ENCODE results near the gene CCNJL.

CCNJL gene

DNA sequence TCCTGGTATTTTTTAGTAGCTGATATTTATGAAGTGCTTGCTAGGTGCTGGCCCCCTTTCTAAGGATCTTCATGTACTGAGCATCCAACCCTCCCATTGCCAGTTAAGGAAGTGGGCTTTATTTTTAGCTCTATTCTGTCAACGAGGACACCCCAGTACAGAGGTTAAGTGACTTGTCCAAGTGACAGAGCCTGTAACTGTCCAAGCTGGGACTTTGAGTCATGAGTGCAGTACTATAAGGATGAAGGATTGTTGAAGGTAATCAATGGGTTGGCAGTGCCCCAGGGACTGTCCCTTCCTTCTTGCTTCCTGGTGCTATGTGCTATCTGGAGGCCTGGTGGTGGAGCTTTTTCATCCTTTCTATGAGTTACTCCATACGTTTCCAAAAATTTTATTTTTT is 101.0 kb downstream of the CCNJL start:
- no peak for DNase-seq

- DNase-seq, result no peak
Measured at GRCh38 chr5:160210606-160211005, 101.8 kb downstream of the CCNJL start.

GRCh38 chr5:160209917-160210316 is 102.4 kb downstream of the CCNJL start:
- no peak for DNase-seq

GRCh38 chr5:160207061-160207460 is 105.3 kb downstream of the CCNJL start:
- no peak for DNase-seq

Data from activated effector memory CD4-positive, alpha-beta T cell treated with Interleukin-2 at 50 U/mL for 16 hours (primary cell).